HepG2 (cell line): ENCODE results near the gene DAZAP1. TPM values are rescaled to one million over a fixed set of nuclear protein-coding genes. Genes with fewer than 3 reads are reported as not detected.

Experiments
- ELF4 ChIP-seq: sonication (generic); formaldehyde crosslinking; IDR thresholded peaks from 2 replicates; pipeline ENCODE4 v1.5.0; 2020; ENCODE audit warnings: missing genetic modification reagents, mild to moderate bottlenecking, moderate library complexity, borderline replicate concordance
- FOSL2 ChIP-seq: sonication (generic); formaldehyde crosslinking; IDR thresholded peaks from 2 replicates; pipeline ENCODE4 v1.4.0; 2020; ENCODE audit warnings: missing genetic modification reagents
- GZF1 ChIP-seq: sonication (generic); formaldehyde crosslinking; IDR thresholded peaks from 2 replicates; pipeline ENCODE4 v1.5.1; 2020; ENCODE audit warnings: mild to moderate bottlenecking, missing genetic modification reagents
- KDM2A ChIP-seq: sonication (generic); formaldehyde crosslinking; IDR thresholded peaks from 2 replicates; pipeline ENCODE4 v1.4.0; 2020; ENCODE audit warnings: low read depth, missing genetic modification reagents, borderline replicate concordance
- MAZ ChIP-seq, 2 experiments: sonication (generic) in 1 of 2; formaldehyde crosslinking in 1 of 2; IDR thresholded peaks; 2 replicates each; pipeline versions ENCODE4 v1.5.0 to v1.6.1; 2012 to 2020; ENCODE audit warnings: low read depth in 2 of 2, mild to moderate bottlenecking in 2 of 2, borderline replicate concordance in 1 of 2, improper control_type of control experiment in 1 of 2, low read length in 1 of 2, missing genetic modification reagents in 1 of 2, moderate library complexity in 1 of 2
- PAF1 ChIP-seq: IDR thresholded peaks from 2 replicates; pipeline ENCODE4 v1.6.1; 2016; ENCODE audit warnings: missing genetic modification reagents, missing compliant biosample characterization
- PATZ1 ChIP-seq: sonication (generic); formaldehyde crosslinking; IDR thresholded peaks from 2 replicates; pipeline ENCODE4 v1.4.0; 2020; ENCODE audit warnings: missing genetic modification reagents
- RBM22 ChIP-seq: fragments of 200-400 bp; formaldehyde crosslinking; optimal IDR thresholded peaks from 2 replicates; pipeline ENCODE3; 2017; ENCODE audit warnings: mild to moderate bottlenecking, low read length, moderate library complexity
- SNAI1 ChIP-seq: sonication (generic); formaldehyde crosslinking; IDR thresholded peaks from 2 replicates; pipeline ENCODE4 v1.5.0; 2020; ENCODE audit warnings: mild to moderate bottlenecking, missing genetic modification reagents, borderline replicate concordance
- SPEN ChIP-seq: sonication (generic); formaldehyde crosslinking; IDR thresholded peaks from 2 replicates; pipeline ENCODE4 v1.5.1; 2020; ENCODE audit warnings: low read depth, mild to moderate bottlenecking, missing genetic modification reagents
- STAT6 ChIP-seq: sonication (generic); formaldehyde crosslinking; IDR thresholded peaks from 2 replicates; pipeline ENCODE4 v1.4.0; 2020; ENCODE audit warnings: missing genetic modification reagents, mild to moderate bottlenecking, borderline replicate concordance
- ZNF343 ChIP-seq: sonication (generic); formaldehyde crosslinking; IDR thresholded peaks from 2 replicates; pipeline ENCODE4 v1.4.0; 2020; ENCODE audit warnings: mild to moderate bottlenecking, missing genetic modification reagents
- ZNF674 ChIP-seq: sonication (generic); formaldehyde crosslinking; IDR thresholded peaks from 2 replicates; pipeline ENCODE4 v1.5.0; 2020; ENCODE audit warnings: low read depth, mild to moderate bottlenecking, missing genetic modification reagents
- ZNF687 ChIP-seq: sonication (generic); formaldehyde crosslinking; IDR thresholded peaks from 2 replicates; pipeline ENCODE4 v1.5.1; 2020; ENCODE audit warnings: mild to moderate bottlenecking, missing genetic modification reagents, moderate library complexity
- ZNF780A ChIP-seq: sonication (generic); formaldehyde crosslinking; IDR thresholded peaks from 2 replicates; pipeline ENCODE4 v1.8.0; 2022; ENCODE audit warnings: mild to moderate bottlenecking, missing genetic modification reagents, moderate library complexity
- ZNF788 ChIP-seq: sonication (generic); formaldehyde crosslinking; IDR thresholded peaks from 2 replicates; pipeline ENCODE4 v1.5.0; 2020; ENCODE audit warnings: mild to moderate bottlenecking, missing genetic modification reagents, borderline replicate concordance
- polyA plus RNA-seq, 8 experiments: library from polyadenylated mRNA; depleted of rRNA in 3 of 8; stranded (reverse) in 7 of 8; unstranded in 1 of 8; fragments of >200 nt; fragmentation: Illumina TruSeq in 4 of 8; extraction: Trizol in 4 of 8; gene quantifications; 2 replicates each; pipeline versions ENCODE4 v1.2.1 to v1.2.3, GENCODE V29; 2011 to 2016; ENCODE audit warnings: low read depth in 4 of 8, missing spikeins in 1 of 8, mixed read lengths in 1 of 8; ENCODE audit not compliant: insufficient read depth in 1 of 8
- total RNA-seq, 5 experiments: library from RNA; depleted of rRNA; stranded (reverse); fragments of >200 nt; fragmentation: Illumina TruSeq; extraction: Trizol; gene quantifications; 2 replicates each; pipeline ENCODE4 v1.2.3, GENCODE V29; 2016; ENCODE audit warnings: low read depth in 1 of 5

Gene DAZAP1
- total and polyA plus RNA-seq, 2 of the 13 experiments (the other 11 are each of a cell fraction or from before 2014, with no cell fraction given): 63.3 to 79.2 TPM

GRCh38 chr19:1412995-1413800, 5.8 kb downstream of the DAZAP1 start (continued):
- TF ChIP-seq FOSL2 (CRISPR knock-in tag) (no peak), PATZ1 (CRISPR knock-in tag) (no peak), ZNF674 (CRISPR knock-in tag) (no peak), ZNF780A (no peak), ZNF343 (CRISPR knock-in tag) (no peak), SPEN (CRISPR knock-in tag) (no peak), MAZ (IDR thresholded peaks at IDR 0.05; ENCODE audit: borderline replicate concordance, low read depth, low read length) (no peak), MAZ (CRISPR knock-in tag; IDR thresholded peaks at IDR 0.05; ENCODE audit: low read depth) (no peak), RBM22 (peak; percentile 47), ELF4 (CRISPR knock-in tag) (no peak), ZNF788 (CRISPR knock-in tag) (no peak), ZNF687 (peak; percentile 28; the same call in 1 of the 2 replicates), PAF1 (CRISPR knock-in tag) (no peak), KDM2A (CRISPR knock-in tag) (no peak), STAT6 (CRISPR knock-in tag) (no peak), SNAI1 (CRISPR knock-in tag) (no peak), GZF1 (CRISPR knock-in tag) (no peak)
